GM12892 (cell line): ENCODE measurements around the gene FAM151A.

ENCODE experiments used
- POLR2A ChIP-seq: IDR thresholded peaks from 2 replicates; pipeline ENCODE4 v1.6.1; 2011; ENCODE audit warnings: low read depth, low read length, control low read depth
- POLR2AphosphoS5 ChIP-seq: IDR thresholded peaks from 2 replicates; pipeline ENCODE4 v1.6.1; 2011; ENCODE audit warnings: low read depth, low read length, control low read depth

DNA sequence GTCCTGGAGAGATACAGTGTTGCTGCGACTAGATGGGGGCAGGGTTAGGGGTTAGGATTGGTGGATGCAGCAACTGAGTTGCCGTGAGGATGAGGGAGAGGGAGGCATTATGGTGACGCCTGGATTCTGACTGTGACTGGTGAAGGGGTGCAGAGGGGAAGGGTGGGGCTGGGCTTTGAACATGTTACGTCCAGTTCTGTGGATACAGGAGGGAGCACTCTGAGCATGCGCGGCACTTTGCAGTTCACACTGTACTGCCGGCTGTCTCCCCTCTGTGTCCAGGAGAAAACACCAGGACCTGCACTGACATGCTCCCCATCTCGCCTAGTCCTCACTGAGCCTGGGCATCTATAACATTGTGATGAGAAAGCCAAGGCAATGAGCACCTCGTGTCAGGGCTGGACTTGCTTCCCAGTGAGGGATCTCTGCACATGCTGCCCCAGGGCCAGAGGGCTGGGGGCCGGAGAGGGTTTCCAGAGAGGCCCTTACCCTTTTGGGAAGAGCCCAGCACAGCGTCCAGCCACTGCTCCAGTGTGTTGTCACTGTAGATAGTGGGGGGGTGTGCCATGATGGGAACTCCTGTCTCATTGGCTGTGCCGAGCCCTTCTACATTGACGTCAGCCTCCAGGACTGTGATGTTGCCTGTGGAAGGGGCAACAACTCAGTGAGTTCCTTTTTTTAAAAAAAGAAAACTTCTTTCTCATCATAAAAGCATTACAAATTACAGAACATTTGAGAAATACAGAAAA lies 7.6 kb downstream of the FAM151A start:
- no peak for TF ChIP-seq POLR2A
- no peak for TF ChIP-seq POLR2AphosphoS5
